ENCODE results near the gene ANKRD55.
"Not testable (repeated sequence)": the region's sequence is repeated elsewhere in the genome, so short reads cannot be mapped to it uniquely, and the experiment has no call there.

The ANKRD55 gene

DNA sequence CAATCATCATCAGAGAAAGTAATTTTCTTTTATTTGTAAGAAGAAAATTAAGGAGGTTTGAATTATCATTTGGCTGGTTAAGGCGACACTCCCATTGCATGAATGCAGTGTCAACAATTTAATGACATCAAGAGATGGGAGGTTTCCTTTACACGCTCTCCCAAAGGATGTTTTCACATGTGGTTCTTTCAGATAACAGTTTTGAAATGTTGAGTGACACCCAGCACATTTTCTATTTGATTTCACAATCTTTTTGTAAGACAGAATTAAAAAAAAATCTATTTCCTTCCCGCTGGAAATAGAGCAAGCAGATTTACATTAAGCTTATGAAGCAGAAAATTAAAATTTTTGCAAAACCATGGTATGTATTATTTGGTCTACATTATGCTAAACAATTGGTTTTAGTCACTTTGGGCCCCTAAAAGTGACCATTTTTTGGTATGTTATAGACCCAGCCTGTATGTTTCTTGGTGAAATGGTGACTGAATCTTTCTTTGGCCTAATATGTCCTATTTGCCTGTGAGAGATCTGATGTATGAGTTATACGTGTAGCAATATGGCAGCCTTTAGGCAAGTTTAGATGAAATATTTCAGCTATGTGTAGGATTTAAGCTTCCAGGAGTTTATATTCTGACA lies 18.9 kb upstream of the ANKRD55 start:
- FAIRE-seq, result no peak

DNA sequence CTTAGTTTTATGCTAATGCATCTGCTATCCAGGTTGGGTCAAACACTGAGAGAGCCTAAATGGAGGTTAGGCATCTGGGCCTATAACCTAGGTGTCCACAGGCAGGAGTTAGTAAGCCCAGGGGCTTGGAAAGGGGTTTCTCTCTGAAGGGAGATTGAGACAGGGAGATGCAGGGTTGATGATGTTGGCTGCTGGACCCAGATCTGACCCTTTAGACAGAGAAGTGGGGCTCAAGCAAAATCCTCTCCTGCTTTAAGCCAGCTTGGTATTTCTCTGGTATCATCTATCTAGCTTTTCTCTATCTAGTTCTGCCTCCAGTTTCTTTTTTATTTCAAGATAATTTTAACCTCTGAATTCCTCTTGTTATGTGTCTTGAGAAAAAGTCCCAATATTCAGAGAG lies 18.3 kb upstream of the ANKRD55 start:
- FAIRE-seq, result no peak

DNA sequence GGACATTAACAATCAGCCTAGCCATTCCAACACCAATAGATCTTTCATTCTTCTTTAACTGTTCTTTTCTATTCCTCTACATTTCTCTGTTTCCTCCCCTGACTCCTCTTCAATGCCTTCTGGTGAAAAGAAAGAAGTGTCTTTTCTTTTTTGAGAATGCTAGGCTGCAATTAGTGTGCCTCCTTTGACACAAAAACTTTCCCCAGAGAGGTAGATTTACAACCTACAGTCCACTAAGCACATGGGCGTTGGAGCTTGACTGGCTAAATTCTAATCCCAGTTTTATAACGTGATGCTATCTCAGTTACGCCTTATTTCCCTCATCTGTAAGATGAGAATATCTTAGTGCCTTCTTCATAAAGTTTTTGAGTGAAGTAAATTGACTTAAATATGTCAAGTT lies 16.9 kb upstream of the ANKRD55 start:
- no peak for FAIRE-seq

DNA sequence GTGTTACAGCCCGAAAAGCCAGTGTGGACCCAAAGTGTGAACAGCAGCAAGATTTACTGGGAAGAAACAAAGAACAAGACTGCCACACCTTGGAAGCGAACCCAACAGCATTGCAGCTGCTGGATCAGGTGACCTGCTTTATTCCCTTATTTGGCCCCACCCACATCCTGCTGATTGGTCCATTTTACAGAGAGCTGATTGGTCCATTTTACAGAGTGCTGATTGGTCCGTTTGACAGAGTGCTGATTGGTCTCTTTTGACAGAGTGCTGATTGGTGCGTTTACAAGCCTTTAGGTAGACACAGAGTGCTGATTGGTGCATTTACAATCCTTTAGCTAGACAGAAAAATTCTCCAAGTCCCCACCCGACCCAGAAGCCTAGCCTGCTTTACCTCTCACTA lies 16.0 kb upstream of the ANKRD55 start:
- FAIRE-seq, result not testable (repeated sequence)

DNA sequence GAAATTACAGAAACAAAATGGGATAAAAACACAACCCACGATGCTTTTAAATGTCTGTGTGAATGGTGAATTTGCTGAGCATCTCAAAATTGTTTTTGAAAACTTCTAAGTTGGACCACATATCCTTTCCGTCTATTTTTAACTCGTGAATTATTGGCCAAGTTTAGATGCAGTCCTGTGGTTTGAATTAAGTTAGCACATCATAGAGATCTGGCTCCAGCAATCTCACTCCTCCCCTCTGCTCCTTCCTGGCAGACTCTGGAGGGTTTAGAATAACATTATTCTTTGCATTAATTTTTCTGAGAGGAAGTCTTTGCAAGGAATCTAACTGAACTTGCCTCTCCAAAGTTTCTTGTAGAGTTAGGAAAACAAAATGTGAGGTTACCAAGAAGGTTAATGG lies 14.5 kb upstream of the ANKRD55 start:
- FAIRE-seq, result no peak

DNA sequence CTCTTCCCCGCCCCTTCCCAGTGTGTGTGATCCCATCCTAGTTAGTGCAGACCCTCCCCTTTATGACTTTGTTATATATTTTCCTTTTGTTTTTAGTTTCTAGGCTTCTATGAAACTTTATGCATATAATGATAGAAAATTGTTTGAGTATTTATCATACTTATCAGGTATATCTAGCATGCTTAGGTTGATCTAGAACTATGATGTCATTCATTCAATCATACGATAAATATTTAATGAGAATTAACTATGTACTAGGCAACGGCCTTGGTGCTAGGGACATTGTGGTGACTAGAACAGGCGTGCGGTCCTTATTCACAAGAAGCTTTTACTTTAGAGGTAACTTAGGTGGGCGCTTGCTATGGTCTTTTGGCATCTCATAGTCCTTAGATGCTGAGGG lies 13.6 kb upstream of the ANKRD55 start:
- no peak for FAIRE-seq

DNA sequence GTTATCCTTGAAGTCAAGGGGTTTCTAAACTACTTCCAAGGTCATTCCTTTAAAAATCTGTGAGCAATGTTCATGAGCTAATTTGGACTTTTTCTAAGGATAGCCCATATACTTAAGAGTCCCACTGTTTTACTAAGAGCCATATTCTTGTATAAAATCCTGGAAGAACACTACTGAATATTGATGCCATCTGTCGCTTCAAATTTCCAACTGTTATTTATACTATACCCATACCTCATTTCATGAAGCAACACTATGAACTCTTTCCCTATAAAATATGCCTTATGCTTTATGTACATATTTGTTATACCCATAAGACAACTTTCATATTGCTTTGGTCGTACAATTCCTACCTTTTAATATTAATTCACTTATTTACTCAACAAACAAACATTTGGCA lies 12.4 kb upstream of the ANKRD55 start:
- no peak for FAIRE-seq

DNA sequence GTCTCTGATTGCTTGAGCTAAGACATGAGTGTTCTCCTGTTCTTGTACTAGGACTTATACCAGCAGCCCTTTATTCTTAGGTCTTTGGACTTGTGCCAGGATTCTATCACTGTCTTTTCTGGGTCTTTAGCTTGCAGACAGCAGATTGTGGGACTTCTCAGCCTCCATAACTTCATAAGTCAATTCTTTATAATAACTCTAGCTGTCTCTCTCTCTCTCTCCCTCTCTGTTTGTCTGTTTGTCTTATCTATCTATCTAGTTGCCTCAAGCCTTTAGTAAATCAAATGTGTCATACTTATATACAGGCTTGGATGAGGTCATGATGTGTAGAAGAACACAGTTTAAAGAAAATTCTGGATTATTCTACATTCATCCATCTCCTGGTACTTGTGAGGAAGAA lies 11.5 kb upstream of the ANKRD55 start:
- FAIRE-seq, result no peak

DNA sequence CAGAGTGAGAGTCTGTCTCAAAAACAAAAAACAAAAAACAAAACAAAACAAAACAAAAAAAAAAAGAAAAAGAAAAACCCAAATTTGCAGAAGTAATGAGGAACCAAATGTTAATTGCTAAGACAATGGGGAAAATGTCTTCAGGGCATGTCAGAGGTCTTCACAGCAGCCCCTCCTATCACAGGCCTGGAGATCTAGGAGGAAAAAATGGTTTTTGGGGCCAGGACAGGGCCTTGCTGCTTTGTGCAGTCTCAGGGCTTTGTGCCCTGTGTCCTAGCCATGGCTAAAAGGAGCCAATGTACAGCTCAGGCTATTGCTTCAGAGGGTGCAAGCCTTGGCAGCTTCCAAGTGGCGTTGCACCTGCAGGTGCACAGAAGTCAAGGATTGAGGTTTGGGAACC lies 9.1 kb upstream of the ANKRD55 start:
- not testable (repeated sequence) for FAIRE-seq

DNA sequence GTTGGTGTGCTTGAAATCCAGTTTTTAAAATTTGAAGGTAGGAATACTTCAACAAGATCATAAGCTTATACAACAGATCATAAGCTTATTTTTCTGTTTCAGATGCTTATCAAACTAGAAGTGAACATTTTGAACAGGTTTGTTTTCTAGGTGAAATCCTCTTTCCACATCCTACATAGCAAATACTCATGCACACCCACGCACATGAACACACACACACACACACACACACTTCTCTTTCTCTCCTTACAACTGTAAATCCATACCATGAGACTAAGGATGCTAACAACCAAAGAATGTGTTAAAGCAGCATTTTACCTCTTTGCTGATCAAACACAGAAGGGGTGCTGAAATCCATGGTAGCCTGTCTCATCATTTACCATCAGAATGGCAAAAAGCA lies 592 bp downstream of the ANKRD55 start:
- FAIRE-seq, result no peak

DNA sequence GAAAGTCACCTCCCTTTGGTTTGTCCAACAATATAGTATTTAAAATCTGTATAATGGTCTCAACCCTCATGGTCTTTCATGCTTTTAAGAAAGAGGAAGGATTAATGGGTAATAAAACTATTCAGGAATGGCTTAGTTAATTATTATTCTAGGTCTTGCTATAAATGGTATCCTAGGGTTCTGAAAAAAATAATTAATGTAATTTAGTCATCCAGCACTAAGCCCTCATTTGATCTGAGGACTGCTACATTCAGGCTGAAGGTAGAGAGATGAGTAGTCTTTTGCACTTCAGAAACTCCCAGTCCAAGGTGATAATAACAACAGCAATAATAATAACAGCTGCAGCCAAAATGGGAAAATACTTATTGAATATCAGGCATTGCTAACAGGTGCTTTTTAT lies 2.6 kb downstream of the ANKRD55 start:
- FAIRE-seq, result no peak

DNA sequence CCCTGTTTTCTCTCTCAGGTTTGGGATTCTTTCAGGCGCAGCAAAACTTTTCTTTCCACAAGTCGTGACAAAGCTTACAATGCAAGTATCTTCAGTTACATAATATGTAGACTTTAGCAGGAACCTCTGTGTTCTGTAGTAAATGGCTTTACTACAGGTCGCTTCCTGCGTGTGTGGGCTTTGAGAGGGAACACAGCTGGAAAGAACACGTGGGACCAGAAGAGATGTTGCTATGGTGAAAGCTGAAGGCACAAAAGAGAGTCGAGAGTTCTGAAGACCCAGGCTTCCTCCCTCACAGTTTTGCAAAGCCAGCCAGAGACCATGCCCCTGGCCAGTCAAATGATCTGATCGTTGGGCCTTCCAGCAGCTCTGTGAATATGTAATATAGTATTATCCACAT lies 4.0 kb downstream of the ANKRD55 start:
- FAIRE-seq, result no peak

DNA sequence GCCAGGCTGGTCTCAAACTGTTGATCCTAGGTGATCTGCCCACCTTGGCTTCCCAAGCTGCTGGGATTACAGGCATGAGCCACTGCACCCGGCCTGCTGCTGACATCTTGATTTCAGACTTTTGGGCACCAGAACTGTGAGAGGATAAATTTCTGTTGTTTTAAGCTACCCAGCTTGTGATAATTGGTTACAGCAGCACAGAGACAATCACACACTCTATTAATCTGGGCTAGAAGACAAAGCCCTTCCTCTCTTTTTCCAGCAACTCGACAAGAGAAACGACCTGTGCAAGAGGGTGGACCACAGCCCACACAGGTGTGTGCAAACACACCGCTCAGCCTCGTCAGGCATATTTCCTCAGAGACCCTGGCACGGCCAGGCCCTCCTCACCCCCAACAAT lies 4.5 kb downstream of the ANKRD55 start:
- FAIRE-seq, result no peak

DNA sequence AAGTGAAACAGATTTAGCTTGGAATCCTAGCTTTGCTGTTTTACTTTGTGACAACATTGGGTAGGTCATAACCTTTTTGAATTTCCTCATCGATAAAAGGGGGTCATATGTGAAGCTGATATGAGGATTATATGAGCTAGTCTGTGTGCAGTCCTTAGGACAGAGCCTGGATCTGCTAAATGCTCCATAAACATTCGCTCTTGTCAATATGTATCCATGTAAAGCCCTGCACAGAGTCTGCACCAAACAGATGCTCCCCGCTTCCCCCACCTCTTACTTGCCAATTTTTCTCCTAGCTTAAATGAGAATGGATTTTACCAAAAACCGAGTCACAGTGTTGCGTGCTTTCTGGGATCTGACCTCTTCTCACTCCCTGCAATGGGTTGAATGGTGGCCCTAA lies 5.4 kb downstream of the ANKRD55 start:
- FAIRE-seq, result no peak

DNA sequence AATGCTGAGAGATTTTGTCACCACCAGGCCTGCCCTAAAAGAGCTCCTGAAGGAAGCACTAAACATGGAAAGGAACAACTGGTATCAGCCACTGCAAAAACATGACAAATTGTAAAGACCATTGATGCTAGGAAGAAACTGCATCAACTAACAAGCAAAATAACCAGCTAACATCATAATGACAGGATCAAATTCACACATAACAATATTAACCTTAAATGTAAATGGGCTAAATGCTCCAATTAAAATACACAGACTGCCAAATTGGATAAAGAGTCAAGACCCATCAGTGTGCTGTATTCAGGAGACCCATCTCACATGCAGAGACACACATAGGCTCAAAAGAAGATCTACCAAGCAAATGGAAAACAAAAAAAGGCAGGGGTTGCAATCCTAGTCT lies 9.8 kb downstream of the ANKRD55 start:
- not testable (repeated sequence) for FAIRE-seq

DNA sequence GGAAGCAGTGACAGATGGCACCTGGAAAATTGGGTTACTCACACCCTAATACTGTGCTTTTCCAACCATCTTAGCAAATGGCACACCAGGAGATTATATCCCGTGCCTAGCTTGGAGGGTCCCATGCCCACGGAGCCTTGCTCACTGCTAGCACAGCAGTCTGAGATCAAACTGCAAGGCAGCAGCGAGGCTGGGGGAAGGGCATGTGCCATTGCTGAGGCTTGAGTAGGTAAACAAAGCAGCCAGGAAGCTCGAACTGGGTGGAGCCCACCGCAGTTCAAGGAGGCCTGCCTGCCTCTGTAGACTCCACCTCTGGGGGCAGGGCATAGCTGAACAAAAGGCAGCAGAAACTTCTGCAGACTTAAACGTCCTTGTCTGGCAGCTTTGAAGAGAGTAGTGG lies 11.5 kb downstream of the ANKRD55 start:
- FAIRE-seq, result not testable (repeated sequence)

DNA sequence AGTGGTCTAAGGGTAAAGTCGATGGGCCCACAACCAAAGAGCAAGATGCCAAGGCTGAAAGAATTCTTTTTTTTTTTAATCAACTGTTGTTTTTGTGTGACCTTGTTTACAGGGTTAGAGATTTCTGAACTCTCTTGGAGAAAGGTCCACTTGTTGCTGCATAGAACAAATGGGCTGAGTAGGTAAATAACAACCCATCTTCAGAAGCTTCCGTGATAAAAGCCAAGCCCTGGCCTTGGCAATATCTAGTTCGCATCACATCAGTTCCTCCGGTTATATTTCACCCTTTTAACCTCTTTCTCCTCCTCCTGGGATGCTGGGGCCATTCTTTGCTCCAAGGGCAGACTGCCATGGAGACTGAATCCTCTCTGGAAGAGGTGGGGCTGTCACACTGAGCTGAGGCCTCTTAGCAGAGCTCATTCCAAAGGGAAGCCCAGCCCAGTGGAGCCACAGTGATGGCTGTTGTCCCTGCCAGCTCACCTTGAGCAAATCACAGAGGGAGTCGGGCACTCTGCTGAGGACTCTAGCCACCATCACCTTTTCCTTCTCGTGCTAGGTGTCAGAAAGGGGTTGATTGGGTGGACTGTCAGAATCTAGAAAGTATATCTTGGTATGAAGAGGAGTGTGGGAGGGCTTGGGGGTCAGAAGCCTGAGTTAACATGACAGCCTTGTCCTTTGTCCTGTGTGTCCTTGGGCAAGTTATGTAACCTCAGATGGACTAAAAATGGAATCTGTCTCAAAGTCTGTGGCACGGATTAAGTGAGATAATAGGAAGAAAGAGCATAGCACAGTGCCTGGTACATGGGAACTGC lies 17.9 kb downstream of the ANKRD55 start:
- FAIRE-seq, result no peak

DNA sequence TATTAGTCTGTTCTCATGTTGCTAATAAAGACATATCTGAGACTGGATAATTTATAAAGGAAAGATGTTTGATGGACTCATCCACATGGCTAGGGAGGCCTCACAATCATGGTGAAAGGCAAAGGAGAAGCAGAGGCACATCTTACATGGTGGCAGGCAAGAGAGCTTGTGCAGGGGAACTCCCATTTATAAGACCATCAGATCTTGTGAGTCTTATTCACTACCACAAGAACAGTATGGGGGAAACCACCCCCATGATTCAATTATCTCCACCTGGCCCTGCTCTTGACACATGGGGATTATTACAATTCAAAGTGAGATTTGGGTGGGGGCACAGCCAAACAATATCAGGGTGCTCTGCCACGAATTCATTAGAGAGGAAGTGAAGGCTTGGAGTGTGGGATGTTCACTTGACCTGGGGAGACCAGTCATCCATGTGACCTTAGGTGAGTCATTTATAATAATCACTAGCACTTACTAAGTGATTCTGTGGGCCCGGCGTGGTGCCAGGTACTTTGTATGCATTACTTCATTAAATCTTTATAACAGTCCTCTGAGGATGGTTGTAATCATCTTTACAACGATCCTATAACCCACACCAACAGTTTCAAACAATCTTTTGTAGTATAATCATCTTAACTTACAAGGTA lies 19.1 kb downstream of the ANKRD55 start:
- FAIRE-seq, result not testable (repeated sequence)

DNA sequence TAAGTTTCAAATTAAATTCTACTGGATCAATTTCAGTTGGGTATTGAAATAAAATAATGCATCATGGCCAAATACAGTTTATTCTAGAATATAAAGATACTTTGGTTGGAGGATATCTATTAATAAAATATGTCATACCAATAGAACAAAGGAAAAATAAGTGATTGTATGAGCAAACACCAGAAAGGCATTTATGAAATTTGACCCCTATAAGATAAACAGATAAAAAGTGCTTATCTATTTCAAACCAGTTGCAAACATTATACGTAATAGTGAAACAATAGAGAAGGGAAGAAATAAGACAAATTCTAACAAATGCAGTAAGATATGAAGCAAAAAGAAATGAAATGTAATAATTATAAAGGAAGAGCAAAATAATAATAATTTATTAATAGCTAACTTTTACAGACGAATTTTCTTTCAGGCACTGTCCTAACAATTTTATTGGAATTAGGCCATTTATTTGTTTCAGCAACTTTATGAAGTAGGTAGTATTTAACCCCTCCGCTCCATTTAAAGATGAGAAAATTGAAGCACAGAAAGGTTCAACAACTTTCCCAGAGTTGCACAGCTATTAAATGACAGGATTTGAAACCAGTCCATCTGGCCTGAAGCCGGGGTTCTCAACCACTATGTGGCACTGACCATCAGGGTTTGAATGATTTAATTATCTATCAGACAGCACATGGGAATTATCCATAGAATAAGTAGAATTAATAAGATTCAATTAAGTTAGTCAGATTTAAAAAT lies 20.8 kb downstream of the ANKRD55 start:
- no peak for FAIRE-seq

DNA sequence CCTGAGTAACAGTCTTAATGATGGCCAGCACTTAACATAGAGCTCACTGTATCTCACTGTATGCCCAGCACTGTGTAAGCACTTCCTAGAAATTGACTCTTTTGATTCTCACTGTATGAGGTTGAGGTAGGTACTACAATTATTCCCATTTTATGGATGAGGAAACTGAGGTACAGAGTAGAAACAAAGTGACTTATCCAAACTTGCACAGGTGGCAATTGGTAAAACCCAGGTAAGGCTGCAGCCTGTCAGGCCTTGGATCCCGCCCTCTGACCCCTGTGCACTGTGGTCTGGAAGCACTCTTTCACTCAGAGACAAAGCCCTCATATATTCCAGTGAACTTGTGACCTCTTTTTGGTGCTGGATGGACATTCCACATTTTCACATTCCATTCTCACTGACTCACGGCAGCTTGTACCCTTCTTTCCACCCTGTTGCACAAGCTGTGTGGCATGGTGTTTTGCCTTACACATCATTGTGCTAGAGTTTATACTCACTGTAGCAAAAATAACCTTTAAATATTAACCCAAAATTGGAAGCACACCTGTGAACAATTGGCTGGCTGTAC lies 21.7 kb downstream of the ANKRD55 start:
- FAIRE-seq, result no peak

DNA sequence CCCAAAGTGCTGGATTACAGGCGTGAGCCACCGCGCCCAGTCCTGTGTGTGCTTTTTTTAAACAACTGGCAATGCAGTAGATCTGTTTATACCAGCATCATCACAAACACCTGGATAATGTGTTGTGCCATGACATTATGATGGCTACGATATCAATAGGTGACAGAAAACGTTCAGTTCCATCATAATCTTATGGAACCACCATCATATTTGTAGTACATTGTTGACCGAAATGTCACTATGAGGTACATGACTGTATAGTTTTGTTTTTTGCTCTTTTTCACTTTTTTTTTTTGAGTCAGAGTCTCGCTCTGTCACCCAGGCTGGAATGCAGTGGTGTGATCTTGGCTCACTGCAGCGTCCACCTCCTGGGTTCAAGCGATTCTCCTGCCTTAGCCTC lies 24.4 kb downstream of the ANKRD55 start:
- no peak for FAIRE-seq

DNA sequence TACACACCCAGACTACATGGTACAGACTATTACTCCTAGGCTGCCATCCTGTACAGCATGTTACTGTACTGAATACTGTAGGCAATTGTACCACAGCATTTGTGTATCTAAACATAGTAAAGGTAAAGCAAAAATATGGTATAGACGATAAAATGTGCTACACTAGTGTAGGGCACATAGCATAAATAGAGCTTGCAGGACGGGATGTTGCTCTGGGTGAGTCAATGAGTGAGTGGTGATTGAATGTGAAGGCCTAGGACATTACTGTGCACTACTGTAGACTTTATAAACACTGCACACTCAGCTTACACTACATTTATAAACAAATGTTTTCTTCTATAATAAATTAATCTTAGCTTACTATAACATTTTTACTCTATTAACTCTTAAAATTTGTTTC lies 25.6 kb downstream of the ANKRD55 start:
- FAIRE-seq, result no peak

All from islet of Langerhans (tissue), 1 donor.